Fibroblast of lung (primary cell): ENCODE data around the gene GNPTG.

Experiments
- EZH2 ChIP-seq: IDR thresholded peaks from 2 replicates; pipeline ENCODE4 v1.5.1; 2012; ENCODE audit warnings: low read length, control low read depth, mild to moderate bottlenecking; ENCODE audit errors: missing control alignments
- TF ChIP-seq, protein P1 (sequence below), 2 donors: IDR thresholded peaks in 1 of 2; conservative IDR thresholded peaks in 1 of 2; 1 replicate in 1 of 2; 2 replicates in 1 of 2; pipeline ENCODE4 v1.5.1; 2011 to 2012; ENCODE audit warnings: low read length in 2 of 2, control low read depth in 1 of 2, inconsistent platforms in 1 of 2, low read depth in 1 of 2, mild to moderate bottlenecking in 1 of 2

DNA sequence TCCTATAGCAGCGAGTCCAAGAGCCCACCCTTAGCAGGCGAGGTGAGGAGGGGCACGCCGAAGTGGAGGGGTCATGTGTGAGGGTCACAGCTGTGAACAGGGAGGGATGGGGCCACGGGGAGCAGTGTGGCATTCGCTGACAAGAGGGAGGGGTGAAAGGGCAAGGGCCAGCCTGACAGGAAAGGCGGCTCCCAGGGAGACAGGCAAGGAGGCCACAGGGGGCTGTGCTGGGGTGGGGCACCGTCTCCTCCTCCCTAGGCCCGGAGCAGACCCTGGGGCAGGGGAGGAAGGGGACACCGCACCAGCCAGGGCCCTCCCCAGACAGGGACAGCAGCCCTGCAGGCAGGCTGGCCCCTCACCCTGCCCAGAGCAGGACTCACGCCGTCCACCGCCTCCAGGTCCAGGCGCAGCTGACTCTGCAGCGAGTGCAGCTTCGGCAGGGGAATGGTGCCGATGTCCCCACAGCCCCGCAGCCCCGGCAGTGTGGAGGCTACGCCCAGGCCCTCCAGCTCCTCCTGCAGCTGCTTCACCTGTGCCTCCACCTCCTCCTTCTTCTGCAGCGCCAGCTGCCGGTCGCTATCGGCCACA lies 15.1 kb downstream of the GNPTG start:
- TF ChIP-seq, protein P1, sequence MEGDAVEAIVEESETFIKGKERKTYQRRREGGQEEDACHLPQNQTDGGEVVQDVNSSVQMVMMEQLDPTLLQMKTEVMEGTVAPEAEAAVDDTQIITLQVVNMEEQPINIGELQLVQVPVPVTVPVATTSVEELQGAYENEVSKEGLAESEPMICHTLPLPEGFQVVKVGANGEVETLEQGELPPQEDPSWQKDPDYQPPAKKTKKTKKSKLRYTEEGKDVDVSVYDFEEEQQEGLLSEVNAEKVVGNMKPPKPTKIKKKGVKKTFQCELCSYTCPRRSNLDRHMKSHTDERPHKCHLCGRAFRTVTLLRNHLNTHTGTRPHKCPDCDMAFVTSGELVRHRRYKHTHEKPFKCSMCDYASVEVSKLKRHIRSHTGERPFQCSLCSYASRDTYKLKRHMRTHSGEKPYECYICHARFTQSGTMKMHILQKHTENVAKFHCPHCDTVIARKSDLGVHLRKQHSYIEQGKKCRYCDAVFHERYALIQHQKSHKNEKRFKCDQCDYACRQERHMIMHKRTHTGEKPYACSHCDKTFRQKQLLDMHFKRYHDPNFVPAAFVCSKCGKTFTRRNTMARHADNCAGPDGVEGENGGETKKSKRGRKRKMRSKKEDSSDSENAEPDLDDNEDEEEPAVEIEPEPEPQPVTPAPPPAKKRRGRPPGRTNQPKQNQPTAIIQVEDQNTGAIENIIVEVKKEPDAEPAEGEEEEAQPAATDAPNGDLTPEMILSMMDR (conservative IDR thresholded peaks at IDR 0.05 in 1 of 2, IDR thresholded peaks at IDR 0.05 in 1 of 2; ENCODE audit: low read depth in 1 of 2, low read length in 2 of 2): no peak
- no peak for TF ChIP-seq EZH2
